ENCODE data around the gene ATPAF2. TPM values are rescaled to one million over a fixed set of nuclear protein-coding genes. Genes with fewer than 3 reads are reported as not detected.

Gene ATPAF2
- total and polyA plus RNA-seq, 7 donors, result 16.5 to 39.7 (median 26.7) TPM

GRCh38 chr17:18005496-18005895, 33.5 kb downstream of the ATPAF2 start:
- Histone ChIP-seq H3K4me3 (no peak overlapping the region), H3K36me3 (ENCODE audit: insufficient read depth in 1 of 2, low read depth in 1 of 2) (peaks cover 0 to 30% of the 10 kb centered on the region in 2 donors), H3K27ac (peak overlapping the region; percentile 69), H3K27me3 (ENCODE audit: insufficient read depth in 3 of 3, low read length in 2 of 3) (no peaks in the 10 kb centered on the region), H3K4me1 (peaks cover 17% of the 10 kb centered on the region), H3K9me3 (no peaks in the 10 kb centered on the region)
- TF ChIP-seq CTCF (IDR thresholded peaks at IDR 0.05), result no peak
- 86 to 95% (median 94%) methylated on average over 3 of the region's 3 CpGs for WGBS, 3 donors
- peak; percentile 7 to 16 (median 12) for ATAC-seq
- peak in 1 of 2 donors; percentile 4 for DNase-seq
- intact Hi-C loops (cut with DNase I), result no loop called here

- H3K27ac ChIP-seq, result peak overlapping the region; percentile 69
- peaks cover 0 to 27% of the 10 kb centered on the region in 2 donors for H3K36me3 ChIP-seq (ENCODE audit: insufficient read depth in 1 of 2, low read depth in 1 of 2)
- 49 to 85% (median 57%) methylated on average over 9 of the region's 9 CpGs for WGBS, 3 donors
- intact Hi-C loops (cut with DNase I), result no loop called here
- DNase-seq, result peak; percentile 45 to 78
- peaks cover 17% of the 10 kb centered on the region for H3K4me1 ChIP-seq
- no peak overlapping the region for H3K4me3 ChIP-seq
- peak; percentile 93 to 97 (median 94) for ATAC-seq
- TF ChIP-seq CTCF (IDR thresholded peaks at IDR 0.05), result peak; percentile 62
- H3K9me3 ChIP-seq, result no peaks in the 10 kb centered on the region
- no peaks in the 10 kb centered on the region for H3K27me3 ChIP-seq (ENCODE audit: insufficient read depth in 3 of 3, low read length in 2 of 3)
These were observed 34.1 kb downstream of the ATPAF2 start for GRCh38 chr17:18004884-18005305.

- Histone ChIP-seq H3K27me3 (ENCODE audit: insufficient read depth in 3 of 3, low read length in 2 of 3) (no peaks in the 10 kb centered on the region), H3K4me3 (no peak overlapping the region), H3K9me3 (no peaks in the 10 kb centered on the region), H3K36me3 (ENCODE audit: insufficient read depth in 1 of 2, low read depth in 1 of 2) (peaks cover 0 to 25% of the 10 kb centered on the region in 2 donors), H3K27ac (peak overlapping the region; percentile 69), H3K4me1 (peaks cover 17% of the 10 kb centered on the region)
- ATAC-seq, result no peak
- intact Hi-C loops (cut with DNase I), result no loop called here
- no peak for TF ChIP-seq CTCF (IDR thresholded peaks at IDR 0.05)
- DNase-seq, result peak in 1 of 2 donors; percentile 23
- WGBS, 3 donors, result 59 to 73% (median 59%) methylated on average over 9 of the region's 9 CpGs
These were observed 34.6 kb downstream of the ATPAF2 start for GRCh38 chr17:18004345-18004744.

- peaks cover 17% of the 10 kb centered on the region for H3K4me1 ChIP-seq
- intact Hi-C loops (cut with DNase I), result no loop called here
- WGBS, 3 donors, result 96 to 98% (median 97%) methylated on average over 2 of the region's 2 CpGs
These were observed 36.8 kb downstream of the ATPAF2 start for GRCh38 chr17:18002171-18002570.

More at GRCh38 chr17:18002171-18002570, 36.8 kb downstream of the ATPAF2 start:
- TF ChIP-seq CTCF (IDR thresholded peaks at IDR 0.05), result no peak
- Histone ChIP-seq H3K27ac (no peak overlapping the region), H3K36me3 (ENCODE audit: insufficient read depth in 1 of 2, low read depth in 1 of 2) (peaks cover 0 to 10% of the 10 kb centered on the region in 2 donors), H3K27me3 (ENCODE audit: insufficient read depth in 3 of 3, low read length in 2 of 3) (no peaks in the 10 kb centered on the region), H3K4me3 (no peak overlapping the region), H3K9me3 (no peaks in the 10 kb centered on the region)
- ATAC-seq (no peak), DNase-seq (no peak)

Data from psoas muscle (tissue), 8 donors.